GM10266 (cell line): ENCODE data around the gene PTTG1.

Experiments used
- DNase-seq: peaks from one replicate; pipeline ENCODE4 v3.0.0; 2012; ENCODE audit errors: extremely low spot score
- TF ChIP-seq, protein P1 (sequence below): IDR thresholded peaks from 2 replicates; pipeline ENCODE4 v1.5.1; 2012; ENCODE audit warnings: mild to moderate bottlenecking, low read depth; ENCODE audit not compliant: control insufficient read depth, insufficient read depth; ENCODE audit errors: missing control alignments

Gene PTTG1

DNA sequence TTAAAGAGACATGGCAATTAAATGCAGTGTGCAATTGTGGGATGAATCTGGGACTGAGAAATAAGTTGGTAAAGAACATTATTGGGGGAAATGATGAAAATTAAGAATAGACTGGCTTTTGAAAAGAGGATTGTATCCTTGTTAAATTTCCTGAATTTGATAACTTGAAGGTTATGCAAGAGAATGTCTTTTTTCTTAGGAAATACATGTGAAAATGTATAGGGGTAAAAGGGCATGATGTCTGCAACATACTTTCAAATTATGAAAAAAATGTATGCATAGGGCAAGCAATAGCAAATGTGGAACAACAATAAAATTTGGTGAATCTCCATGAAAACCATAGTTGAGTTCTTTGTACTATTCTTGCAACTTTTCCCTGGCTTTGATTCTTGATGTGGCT is 24.1 kb downstream of the PTTG1 start:
- DNase-seq: no peak
- TF ChIP-seq, protein P1, sequence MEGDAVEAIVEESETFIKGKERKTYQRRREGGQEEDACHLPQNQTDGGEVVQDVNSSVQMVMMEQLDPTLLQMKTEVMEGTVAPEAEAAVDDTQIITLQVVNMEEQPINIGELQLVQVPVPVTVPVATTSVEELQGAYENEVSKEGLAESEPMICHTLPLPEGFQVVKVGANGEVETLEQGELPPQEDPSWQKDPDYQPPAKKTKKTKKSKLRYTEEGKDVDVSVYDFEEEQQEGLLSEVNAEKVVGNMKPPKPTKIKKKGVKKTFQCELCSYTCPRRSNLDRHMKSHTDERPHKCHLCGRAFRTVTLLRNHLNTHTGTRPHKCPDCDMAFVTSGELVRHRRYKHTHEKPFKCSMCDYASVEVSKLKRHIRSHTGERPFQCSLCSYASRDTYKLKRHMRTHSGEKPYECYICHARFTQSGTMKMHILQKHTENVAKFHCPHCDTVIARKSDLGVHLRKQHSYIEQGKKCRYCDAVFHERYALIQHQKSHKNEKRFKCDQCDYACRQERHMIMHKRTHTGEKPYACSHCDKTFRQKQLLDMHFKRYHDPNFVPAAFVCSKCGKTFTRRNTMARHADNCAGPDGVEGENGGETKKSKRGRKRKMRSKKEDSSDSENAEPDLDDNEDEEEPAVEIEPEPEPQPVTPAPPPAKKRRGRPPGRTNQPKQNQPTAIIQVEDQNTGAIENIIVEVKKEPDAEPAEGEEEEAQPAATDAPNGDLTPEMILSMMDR: no peak

DNA sequence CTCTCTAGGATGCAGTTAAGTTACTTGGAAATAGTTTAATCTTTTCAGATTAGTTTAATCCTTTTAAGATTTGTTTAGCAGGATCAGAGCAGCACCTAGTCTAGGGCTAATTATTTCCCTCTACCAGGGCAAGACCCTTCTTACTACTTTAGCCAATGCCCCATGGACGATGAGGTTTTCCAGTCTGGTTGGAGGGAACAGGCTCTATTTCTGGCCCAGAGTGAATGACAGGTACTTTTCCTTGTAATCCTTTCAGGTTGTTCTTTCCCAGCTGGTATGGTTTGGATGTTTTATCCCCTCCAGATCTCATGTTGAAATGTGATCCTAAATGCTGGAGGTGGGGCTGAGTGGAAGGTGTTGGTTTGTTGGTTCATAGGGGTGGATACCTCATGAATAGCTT is 27.2 kb downstream of the PTTG1 start:
- DNase-seq: no peak
- TF ChIP-seq, protein P1: no peak

DNA sequence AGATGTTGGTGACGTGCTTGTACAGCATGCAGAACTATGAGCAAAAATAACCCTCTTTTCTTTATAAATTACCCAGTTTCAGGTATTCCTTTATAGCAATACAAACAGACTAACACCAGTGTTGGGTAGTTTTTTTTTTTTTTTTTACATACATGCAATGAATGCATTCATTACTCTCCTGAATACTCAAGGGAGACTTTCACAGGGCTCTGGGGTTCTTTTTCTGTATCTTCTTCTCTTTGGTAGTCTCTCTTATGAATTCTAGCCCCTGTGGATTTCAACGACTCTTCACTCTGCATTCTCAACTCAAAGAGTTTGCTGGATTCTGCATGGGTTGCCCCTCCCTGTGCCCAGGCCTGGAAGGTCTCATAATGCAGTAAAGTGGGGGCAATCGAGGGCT is 27.8 kb downstream of the PTTG1 start:
- TF ChIP-seq, protein P1: no peak
- no peak for DNase-seq

- TF ChIP-seq, protein P1: no peak
- no peak for DNase-seq
Observed at GRCh38 chr5:160450164-160450932, 28.7 kb downstream of the PTTG1 start.

DNA sequence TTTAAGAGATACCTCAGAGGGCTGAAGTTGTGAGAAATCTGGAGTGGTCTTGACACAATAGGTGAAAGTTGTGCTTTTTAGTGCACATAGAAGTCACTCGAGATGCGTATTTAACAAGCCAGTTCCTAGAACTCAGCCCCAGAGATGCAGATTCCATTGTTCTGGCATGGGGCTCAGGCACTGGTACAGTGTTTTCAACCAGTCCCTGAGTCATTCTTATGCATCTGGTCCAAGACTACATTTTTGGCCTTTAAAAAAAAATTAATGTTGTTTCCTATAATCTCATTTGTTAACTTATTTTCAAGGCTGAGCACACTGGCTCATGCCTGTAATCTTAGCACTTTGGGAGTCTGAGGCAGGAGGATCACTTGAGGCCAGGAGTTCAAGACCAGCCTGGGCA is 29.6 kb downstream of the PTTG1 start:
- TF ChIP-seq, protein P1: no peak
- no peak for DNase-seq

- TF ChIP-seq, protein P1: no peak
- no peak for DNase-seq
Observed at GRCh38 chr5:160452036-160452435, 30.4 kb downstream of the PTTG1 start.

GRCh38 chr5:160452795-160453194 is 31.1 kb downstream of the PTTG1 start:
- DNase-seq: no peak

More at GRCh38 chr5:160452795-160453194, 31.1 kb downstream of the PTTG1 start:
- TF ChIP-seq, protein P1: no peak
